Measurements from ENCODE around the gene PLCZ1. TPM values are rescaled to one million over a fixed set of nuclear protein-coding genes. Genes with fewer than 3 reads are reported as not detected.
"Not testable (repeated sequence)": the region's sequence is repeated elsewhere in the genome, so short reads cannot be mapped to it uniquely, and the experiment has no call there.

Gene PLCZ1, protein sequence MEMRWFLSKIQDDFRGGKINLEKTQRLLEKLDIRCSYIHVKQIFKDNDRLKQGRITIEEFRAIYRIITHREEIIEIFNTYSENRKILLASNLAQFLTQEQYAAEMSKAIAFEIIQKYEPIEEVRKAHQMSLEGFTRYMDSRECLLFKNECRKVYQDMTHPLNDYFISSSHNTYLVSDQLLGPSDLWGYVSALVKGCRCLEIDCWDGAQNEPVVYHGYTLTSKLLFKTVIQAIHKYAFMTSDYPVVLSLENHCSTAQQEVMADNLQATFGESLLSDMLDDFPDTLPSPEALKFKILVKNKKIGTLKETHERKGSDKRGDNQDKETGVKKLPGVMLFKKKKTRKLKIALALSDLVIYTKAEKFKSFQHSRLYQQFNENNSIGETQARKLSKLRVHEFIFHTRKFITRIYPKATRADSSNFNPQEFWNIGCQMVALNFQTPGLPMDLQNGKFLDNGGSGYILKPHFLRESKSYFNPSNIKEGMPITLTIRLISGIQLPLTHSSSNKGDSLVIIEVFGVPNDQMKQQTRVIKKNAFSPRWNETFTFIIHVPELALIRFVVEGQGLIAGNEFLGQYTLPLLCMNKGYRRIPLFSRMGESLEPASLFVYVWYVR
- total RNA-seq: not detected
- long read RNA-seq: 0 reads

DNA sequence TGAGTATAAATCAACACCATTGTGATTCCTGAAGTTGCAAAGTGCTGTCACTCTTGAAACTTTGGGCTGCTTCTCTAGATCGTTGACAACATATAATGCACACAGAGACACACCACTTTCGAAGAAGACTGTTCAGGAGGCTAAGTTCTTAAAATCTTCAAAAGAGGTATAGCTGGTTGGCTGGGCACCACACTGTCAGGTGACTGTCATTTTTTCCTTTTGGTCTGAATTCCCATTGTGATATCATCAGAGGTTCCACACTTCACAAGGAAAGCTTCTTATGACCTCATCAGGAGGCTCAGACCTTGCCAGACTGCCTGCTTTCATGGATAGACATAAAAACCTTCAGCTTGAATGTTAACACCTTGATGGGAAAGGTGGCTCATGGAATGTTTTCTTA is at the start of gene PLCZ1, which contains the start of gene CAPZA3:
PLCZ1 (minus strand) TSS at position 194 of the 400 bp plus-strand sequence. CDS start 641 bp downstream, outside the sequence.
CAPZA3 (plus strand) TSS at position 301 of the 400 bp plus-strand sequence. CDS start 150 bp downstream, outside the sequence.
- intact Hi-C loops (cut with DNase I): no loop called here
- DNase-seq (no peak), ATAC-seq (ENCODE audit: poor library complexity) (no peak)

- DNase-seq; ATAC-seq (ENCODE audit: poor library complexity); intact Hi-C loops (cut with DNase I): not testable (repeated sequence)
Observed at GRCh38 chr12:18785465-18785864, 47.7 kb upstream of the PLCZ1 start.

DNA sequence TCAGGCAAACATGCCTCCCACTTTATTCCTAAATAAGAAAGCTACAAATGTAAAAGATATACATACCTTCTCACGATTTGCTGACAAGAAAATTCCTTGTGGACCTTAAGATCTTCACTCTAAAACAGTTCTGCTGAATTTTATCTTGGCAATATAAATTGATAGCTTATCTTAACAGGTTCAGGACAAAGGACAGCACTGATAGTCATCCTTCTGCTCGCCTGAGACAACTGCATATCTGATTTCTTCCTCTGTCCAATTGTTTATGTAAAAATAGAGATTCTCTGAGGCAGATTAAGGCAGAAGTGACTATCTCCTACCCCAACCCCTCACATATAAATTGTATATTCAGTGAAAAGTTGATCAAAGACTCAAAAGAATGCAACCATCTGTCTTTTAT is 45.0 kb upstream of the PLCZ1 start:
- DNase-seq (no peak), ATAC-seq (ENCODE audit: poor library complexity) (no peak)
- intact Hi-C loops (cut with DNase I): no loop called here

DNA sequence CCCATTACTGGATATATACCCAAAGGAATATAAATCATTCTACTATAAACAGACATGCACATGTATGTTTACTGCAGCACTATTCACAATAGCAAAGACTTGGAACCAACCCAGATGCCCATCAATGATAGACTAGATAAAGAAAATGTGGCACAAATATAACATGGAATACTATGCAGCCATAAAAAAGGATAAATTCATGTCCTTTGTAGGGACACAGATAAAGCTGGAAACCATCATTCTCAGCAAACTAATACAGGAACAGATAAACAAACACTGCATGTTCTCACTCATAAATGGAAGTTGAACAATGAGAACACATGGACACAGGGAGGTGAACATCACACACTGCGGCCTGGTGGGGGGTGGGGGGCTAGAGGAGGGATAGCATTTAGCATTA is 28.7 kb upstream of the PLCZ1 start:
- DNase-seq; intact Hi-C loops (cut with DNase I); ATAC-seq (ENCODE audit: poor library complexity): not testable (repeated sequence)

- ATAC-seq (ENCODE audit: poor library complexity): no peak
- intact Hi-C loops (cut with DNase I): no loop called here
- DNase-seq: no peak
Observed at GRCh38 chr12:18755341-18755740, 17.5 kb upstream of the PLCZ1 start.

GRCh38 chr12:18754124-18754707 is 16.4 kb upstream of the PLCZ1 start:
- peak; percentile 73 for ATAC-seq (ENCODE audit: poor library complexity)
- no peak for DNase-seq
- intact Hi-C loops (cut with DNase I): no loop called here

DNA sequence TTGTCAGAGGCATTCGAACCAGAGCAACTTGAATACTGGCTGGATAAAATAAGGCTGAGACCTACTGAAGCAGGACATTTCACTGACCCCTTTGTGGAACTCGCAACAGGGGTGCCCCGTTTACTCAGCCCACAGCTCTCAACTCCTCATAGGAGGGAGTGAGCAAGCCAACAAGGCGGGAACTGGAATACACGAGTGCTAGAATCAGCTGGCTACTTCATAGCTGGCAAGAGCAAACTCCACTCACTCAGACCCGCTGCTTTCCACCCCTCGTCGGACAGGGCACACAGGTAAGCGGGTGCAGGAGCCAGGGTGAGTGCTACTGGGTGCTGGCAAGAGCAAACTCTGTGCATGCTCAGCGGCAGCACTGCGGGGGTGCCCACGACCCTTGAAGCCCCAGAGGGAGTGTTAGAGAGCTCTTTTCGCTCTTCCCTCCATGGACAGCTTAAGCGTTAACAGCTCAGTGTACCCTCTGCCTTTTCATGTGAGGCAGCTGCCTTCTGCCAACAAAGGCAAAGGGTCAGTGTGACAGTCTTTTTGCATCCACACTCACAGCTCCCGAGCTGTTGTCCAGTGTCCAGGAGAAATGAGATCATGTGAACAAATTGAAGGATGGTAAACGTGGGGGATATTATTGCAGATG is 15.8 kb upstream of the PLCZ1 start:
- peak; percentile 50 for DNase-seq
- peak; percentile 82 for ATAC-seq (ENCODE audit: poor library complexity)
- intact Hi-C loops (cut with DNase I): no loop called here

DNA sequence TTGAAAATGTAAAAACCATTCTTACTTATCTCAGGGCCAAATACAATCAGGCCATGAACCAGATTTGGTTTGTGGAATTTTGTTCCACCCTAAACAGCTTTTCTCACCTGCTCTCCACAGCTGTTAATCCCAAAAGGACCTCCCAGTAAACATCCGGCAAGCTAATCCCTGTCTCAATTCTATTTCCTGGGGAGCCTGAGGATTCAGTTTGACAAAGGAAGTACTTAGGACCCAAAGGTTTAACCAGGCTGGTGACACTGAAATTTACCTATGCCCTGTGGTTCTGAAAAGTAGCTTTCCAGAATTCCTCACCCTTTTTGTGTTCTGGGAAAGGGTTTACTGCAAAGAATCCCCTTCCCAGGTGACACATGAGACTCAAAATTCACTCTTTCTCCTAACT is 15.1 kb upstream of the PLCZ1 start:
- no peak for DNase-seq
- intact Hi-C loops (cut with DNase I): no loop called here
- no peak for ATAC-seq (ENCODE audit: poor library complexity)

- DNase-seq (peak; percentile 54), ATAC-seq (ENCODE audit: poor library complexity) (peak; percentile 37)
- intact Hi-C loops (cut with DNase I): no loop called here
Observed at GRCh38 chr12:18752280-18752920, 14.6 kb upstream of the PLCZ1 start.

DNA sequence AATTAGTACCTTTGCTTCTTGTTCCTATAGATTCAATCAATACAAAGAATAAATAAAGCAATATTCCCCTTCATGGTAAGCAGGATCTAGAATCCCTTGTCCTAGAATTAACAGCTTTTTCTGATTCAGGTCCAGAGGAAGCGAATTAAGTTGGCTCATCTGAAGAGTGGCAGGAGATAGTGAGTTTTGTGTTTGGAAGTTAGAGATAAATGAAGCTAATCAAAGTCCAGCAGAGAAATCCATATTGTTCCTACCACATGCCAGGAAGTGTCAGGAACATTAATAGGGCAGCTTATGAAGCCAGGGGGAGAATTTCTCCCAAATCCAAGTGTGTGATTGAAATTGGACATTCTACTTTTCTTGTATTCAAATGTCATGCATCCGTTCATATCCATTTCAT is 14.1 kb upstream of the PLCZ1 start:
- intact Hi-C loops (cut with DNase I): no loop called here
- ATAC-seq (ENCODE audit: poor library complexity): no peak
- DNase-seq: no peak

- ATAC-seq (ENCODE audit: poor library complexity) (peak; percentile 25), DNase-seq (no peak)
- intact Hi-C loops (cut with DNase I): no loop called here
Observed at GRCh38 chr12:18750085-18750484, 12.3 kb upstream of the PLCZ1 start.

GRCh38 chr12:18749386-18749957 is 11.7 kb upstream of the PLCZ1 start:
- ATAC-seq (ENCODE audit: poor library complexity) (no peak), DNase-seq (no peak)
- intact Hi-C loops (cut with DNase I): no loop called here

- ATAC-seq (ENCODE audit: poor library complexity) (peak; percentile 21), DNase-seq (no peak)
- intact Hi-C loops (cut with DNase I): no loop called here
Observed at GRCh38 chr12:18747895-18748294, 10.1 kb upstream of the PLCZ1 start.

DNA sequence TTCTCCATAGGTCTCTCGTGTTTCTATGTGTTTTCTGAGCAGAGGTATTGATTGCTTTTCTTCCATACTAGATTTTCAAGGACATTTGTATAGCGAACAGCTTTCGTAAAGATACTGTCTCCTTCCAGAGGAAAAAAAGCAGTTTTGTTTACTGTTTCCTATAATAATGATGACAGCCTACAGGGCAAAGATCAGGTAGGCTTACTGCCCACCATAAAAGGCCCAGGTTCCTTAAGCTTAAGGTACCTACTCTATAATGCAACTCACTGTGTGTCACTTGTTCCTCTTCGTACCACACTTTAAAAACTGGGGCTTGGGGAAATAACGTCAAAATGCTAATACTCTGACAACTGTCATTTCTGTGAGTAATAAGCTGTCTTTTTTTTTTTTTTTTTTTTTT is 6.7 kb downstream of the PLCZ1 start:
- no peak for DNase-seq
- ATAC-seq (ENCODE audit: poor library complexity): no peak
- intact Hi-C loops (cut with DNase I): no loop called here

- intact Hi-C loops (cut with DNase I): no loop called here
- DNase-seq: no peak
- no peak for ATAC-seq (ENCODE audit: poor library complexity)
Observed at GRCh38 chr12:18723752-18724151, 14.1 kb downstream of the PLCZ1 start.

DNA sequence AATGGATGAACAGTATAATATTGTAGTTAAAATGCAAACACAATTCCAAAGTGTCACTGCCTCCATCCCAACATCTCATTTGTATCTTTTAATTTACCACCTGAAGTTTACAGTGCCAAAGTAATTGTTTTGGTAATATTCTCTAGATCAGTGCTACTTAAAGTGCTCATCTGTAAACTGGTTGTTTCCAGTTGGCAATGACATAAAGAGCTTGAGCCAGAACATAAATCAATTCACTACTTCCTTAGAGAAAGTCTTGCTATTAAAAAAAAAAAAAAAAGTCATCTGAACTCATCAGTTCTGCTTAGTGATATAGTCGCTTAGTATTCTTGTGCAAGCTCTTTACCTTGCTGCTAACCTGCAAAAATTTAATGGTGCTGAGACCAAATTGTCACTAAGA is 16.4 kb downstream of the PLCZ1 start:
- ATAC-seq (ENCODE audit: poor library complexity) (no peak), DNase-seq (no peak)
- intact Hi-C loops (cut with DNase I): no loop called here

- no peak for ATAC-seq (ENCODE audit: poor library complexity)
- intact Hi-C loops (cut with DNase I): no loop called here
- no peak for DNase-seq
Observed at GRCh38 chr12:18720690-18721089, 17.1 kb downstream of the PLCZ1 start.

- intact Hi-C loops (cut with DNase I): no loop called here
- no peak for DNase-seq
- ATAC-seq (ENCODE audit: poor library complexity): no peak
Observed at GRCh38 chr12:18719922-18720510, 17.8 kb downstream of the PLCZ1 start.

Data from Right ventricle myocardium superior (tissue), 1 donor.